GM12892 (cell line): Measurements from ENCODE around the gene DLG2.
"Not testable (repeated sequence)": the region's sequence is repeated elsewhere in the genome, so short reads cannot be mapped to it uniquely, and the experiment has no call there.

Experiments
- DNase-seq: peaks from one replicate; pipeline ENCODE4 v3.0.0; 2011; ENCODE audit not compliant: insufficient read length
- FAIRE-seq: peaks from 2 replicates; lab custom pipeline; 2011; peaks lifted over from hg19 to GRCh38; lab: Jason Lieb, UNC
- POLR2A ChIP-seq: IDR thresholded peaks from 2 replicates; pipeline ENCODE4 v1.6.1; 2011; ENCODE audit warnings: low read depth, low read length, control low read depth
- POLR2AphosphoS5 ChIP-seq: IDR thresholded peaks from 2 replicates; pipeline ENCODE4 v1.6.1; 2011; ENCODE audit warnings: low read depth, low read length, control low read depth
- TAF1 ChIP-seq: IDR thresholded peaks from 2 replicates; pipeline ENCODE4 v1.6.1; 2011; ENCODE audit warnings: low read depth, mild to moderate bottlenecking, control low read depth, low read length, borderline replicate concordance

Gene DLG2

GRCh38 chr11:85406316-85406715 lies 220.8 kb downstream of the DLG2 start:
- TF ChIP-seq POLR2AphosphoS5 (no peak), TAF1 (no peak), POLR2A (no peak)
- FAIRE-seq = no peak

GRCh38 chr11:85395515-85396055 lies 231.6 kb downstream of the DLG2 start:
- FAIRE-seq, DNase-seq: not testable (repeated sequence)

More at GRCh38 chr11:85406316-85406715, 220.8 kb downstream of the DLG2 start:
- no peak for DNase-seq

GRCh38 chr11:85394283-85394682 lies 232.9 kb downstream of the DLG2 start:
- TF ChIP-seq POLR2AphosphoS5 = no peak
- no peak for TF ChIP-seq POLR2A
- TF ChIP-seq TAF1 = no peak
- FAIRE-seq = no peak
- no peak for DNase-seq

- FAIRE-seq (no peak), DNase-seq (no peak)
- TF ChIP-seq POLR2AphosphoS5 = no peak
- no peak for TF ChIP-seq POLR2A
- no peak for TF ChIP-seq TAF1
These were observed 236.0 kb downstream of the DLG2 start for GRCh38 chr11:85391141-85391540.

- FAIRE-seq = no peak
- DNase-seq = no peak
- TF ChIP-seq POLR2A (no peak), TAF1 (no peak), POLR2AphosphoS5 (no peak)
These were observed 241.6 kb downstream of the DLG2 start for GRCh38 chr11:85385547-85385946.

- DNase-seq (no peak), FAIRE-seq (no peak)
- no peak for TF ChIP-seq POLR2A
- TF ChIP-seq POLR2AphosphoS5 = no peak
- TF ChIP-seq TAF1 = no peak
These were observed 242.0 kb downstream of the DLG2 start for GRCh38 chr11:85385111-85385510.

- no peak for TF ChIP-seq POLR2AphosphoS5
- no peak for TF ChIP-seq POLR2A
- TF ChIP-seq TAF1 = no peak
- FAIRE-seq (no peak), DNase-seq (no peak)
These were observed 248.1 kb downstream of the DLG2 start for GRCh38 chr11:85379066-85379465.

- DNase-seq (no peak), FAIRE-seq (no peak)
- no peak for TF ChIP-seq POLR2AphosphoS5
- TF ChIP-seq POLR2A = no peak
- no peak for TF ChIP-seq TAF1
These were observed 249.2 kb downstream of the DLG2 start for GRCh38 chr11:85377901-85378300.

- DNase-seq = no peak
- TF ChIP-seq POLR2AphosphoS5 = no peak
- no peak for TF ChIP-seq POLR2A
- TF ChIP-seq TAF1 = no peak
- no peak for FAIRE-seq
These were observed 267.3 kb downstream of the DLG2 start for GRCh38 chr11:85359859-85360258.

GRCh38 chr11:85355921-85356320 lies 271.2 kb downstream of the DLG2 start:
- FAIRE-seq (no peak), DNase-seq (no peak)
- TF ChIP-seq POLR2AphosphoS5 (no peak), TAF1 (no peak), POLR2A (no peak)

- FAIRE-seq, DNase-seq: not testable (repeated sequence)
These were observed 277.6 kb downstream of the DLG2 start for GRCh38 chr11:85349539-85349938.

- DNase-seq = no peak
- FAIRE-seq = no peak
- TF ChIP-seq POLR2AphosphoS5 (no peak), POLR2A (no peak), TAF1 (no peak)
These were observed 278.2 kb downstream of the DLG2 start for GRCh38 chr11:85348945-85349344.

GRCh38 chr11:85347291-85347690 lies 279.9 kb downstream of the DLG2 start:
- no peak for TF ChIP-seq POLR2A
- TF ChIP-seq TAF1 = no peak
- no peak for TF ChIP-seq POLR2AphosphoS5
- FAIRE-seq (no peak), DNase-seq (no peak)
